SK-N-SH (cell line): ENCODE measurements around the gene RFX3. TPM values are rescaled to one million over a fixed set of nuclear protein-coding genes. Genes with fewer than 3 reads are reported as not detected.

Experiments
- CTCF ChIA-PET: fragments of 300-600, 350-600 bp; formaldehyde crosslinking; extraction: SDS; loops from one replicate; lab custom pipeline; 2021; lab: Yijun Ruan, JAX
- POLR2A ChIA-PET: fragments of 350-600 bp; sonication (Branson Sonifier 250); formaldehyde crosslinking; extraction: SDS; loops from one replicate; lab custom pipeline; 2020; ENCODE audit warnings: antibody characterized with exemption, inconsistent platforms; lab: Yijun Ruan, JAX
- DNase-seq: peaks from one replicate; pipeline ENCODE4 v3.0.0; 2012
- H2AFZ ChIP-seq: fragments of 200-600 bp; sonication (generic); 2 replicates; pipeline ENCODE4 v1.8.1; 2016; ENCODE audit warnings: antibody characterized with exemption, mild to moderate bottlenecking, low read depth
- H3F3A ChIP-seq: fragments of 200-600 bp; sonication (generic); replicated peaks from 2 replicates; pipeline ENCODE3; 2016; ENCODE audit warnings: antibody characterized with exemption, mild to moderate bottlenecking; ENCODE audit not compliant: insufficient read depth
- H3K27ac ChIP-seq, 2 experiments: fragments of 200-500 bp in 1 of 2; fragments of 200-600 bp in 1 of 2; sonication (Bioruptor generic) in 1 of 2; sonication (generic), shearing (Covaris generic) in 1 of 2; 2 replicates each; pipeline versions ENCODE4 v1.5.1 to v1.6.1; 2014 to 2016; ENCODE audit warnings: low read depth in 2 of 2, inconsistent platforms in 1 of 2, low read length in 1 of 2, mild to moderate bottlenecking in 1 of 2, mixed read lengths in 1 of 2
- H3K27me3 ChIP-seq: fragments of 200-600 bp; sonication (generic), shearing (Covaris generic); 2 replicates; pipeline ENCODE4 v1.6.1; 2016; ENCODE audit warnings: mixed run types; ENCODE audit not compliant: insufficient read depth
- H3K36me3 ChIP-seq, 2 experiments: fragments of 200-500 bp in 1 of 2; fragments of 200-600 bp in 1 of 2; sonication (Bioruptor generic) in 1 of 2; sonication (generic) in 1 of 2; replicated peaks in 1 of 2; 2 replicates each; pipeline versions ENCODE3 to v1.5.1; 2014 to 2016; ENCODE audit warnings: low read length in 1 of 2, mild to moderate bottlenecking in 1 of 2; ENCODE audit not compliant: insufficient read depth in 2 of 2, control insufficient read depth in 1 of 2
- H3K4me1 ChIP-seq, 2 experiments: fragments of 200-500 bp in 1 of 2; fragments of 200-600 bp in 1 of 2; sonication (Bioruptor generic) in 1 of 2; sonication (generic), shearing (Covaris generic) in 1 of 2; 2 replicates each; pipeline versions ENCODE4 v1.5.1 to v1.6.1; 2014 to 2016; ENCODE audit warnings: low read depth in 1 of 2, low read length in 1 of 2, mixed run types in 1 of 2; ENCODE audit not compliant: insufficient read depth in 2 of 2, control insufficient read depth in 1 of 2
- H3K4me2 ChIP-seq: fragments of 200-600 bp; sonication (generic), shearing (Covaris generic); 2 replicates; pipeline ENCODE4 v1.6.1; 2017; ENCODE audit warnings: mixed run types
- H3K4me3 ChIP-seq, 2 experiments: fragments of 200-500 bp in 1 of 2; fragments of 200-600 bp in 1 of 2; sonication (Bioruptor generic) in 1 of 2; sonication (generic), shearing (Covaris generic) in 1 of 2; 2 replicates each; pipeline versions ENCODE4 v1.5.1 to v1.8.1; 2014 to 2016; ENCODE audit warnings: low read depth in 2 of 2, inconsistent platforms in 1 of 2, low read length in 1 of 2, mild to moderate bottlenecking in 1 of 2, mixed read lengths in 1 of 2, moderate library complexity in 1 of 2
- H3K79me2 ChIP-seq: fragments of 200-600 bp; sonication (generic); 2 replicates; pipeline ENCODE4 v1.8.1; 2017; ENCODE audit warnings: mild to moderate bottlenecking; ENCODE audit not compliant: insufficient read depth
- H3K9ac ChIP-seq: fragments of 200-600 bp; sonication (generic); 2 replicates; pipeline ENCODE4 v1.6.1; 2017; ENCODE audit warnings: mixed run types
- H3K9me2 ChIP-seq: fragments of 200-600 bp; sonication (generic); 2 replicates; pipeline ENCODE4 v1.6.1; 2017; ENCODE audit warnings: mixed run types
- H3K9me3 ChIP-seq: fragments of 200-600 bp; sonication (generic); 2 replicates; pipeline ENCODE4 v1.6.1; 2017; ENCODE audit warnings: mixed run types, mild to moderate bottlenecking, moderate library complexity
- H4K20me1 ChIP-seq: fragments of 200-600 bp; sonication (generic); 2 replicates; pipeline ENCODE4 v1.6.1; 2017; ENCODE audit warnings: mild to moderate bottlenecking, mixed run types; ENCODE audit not compliant: insufficient read depth
- CHD2 ChIP-seq: fragments of 150-350 bp; IDR thresholded peaks from 2 replicates; pipeline ENCODE4 v1.6.1; 2018; ENCODE audit warnings: low read length; ENCODE audit not compliant: partially characterized antibody
- CTCF ChIP-seq: fragments of 200-600 bp; sonication (generic); IDR thresholded peaks from 2 replicates; pipeline ENCODE4 v1.6.1; 2017; ENCODE audit warnings: antibody characterized with exemption, mild to moderate bottlenecking, moderate library complexity
- EP300 ChIP-seq, 2 experiments: IDR thresholded peaks; 2 replicates each; pipeline versions ENCODE4 v1.4.0 to v1.6.1; 2012; ENCODE audit warnings: borderline replicate concordance in 1 of 2, low read depth in 1 of 2, low read length in 1 of 2
- FOXJ3 ChIP-seq: sonication (generic); formaldehyde crosslinking; IDR thresholded peaks from 2 replicates; pipeline ENCODE4 v1.5.1; 2020; ENCODE audit warnings: mild to moderate bottlenecking, missing genetic modification reagents
- FOXM1 ChIP-seq: IDR thresholded peaks from 2 replicates; pipeline ENCODE4 v1.4.0; 2012; ENCODE audit warnings: low read depth, mild to moderate bottlenecking
- GABPA ChIP-seq: IDR thresholded peaks from 2 replicates; pipeline ENCODE4 v1.4.0; 2012; ENCODE audit warnings: low read depth, mild to moderate bottlenecking
- JUND ChIP-seq: IDR thresholded peaks from 2 replicates; pipeline ENCODE4 v1.4.0; 2012
- MAX ChIP-seq: IDR thresholded peaks from 2 replicates; pipeline ENCODE4 v1.4.0; 2012; ENCODE audit warnings: low read depth
- MEF2A ChIP-seq: IDR thresholded peaks from 2 replicates; pipeline ENCODE4 v1.4.0; 2012; ENCODE audit warnings: low read depth, borderline replicate concordance
- PBX3 ChIP-seq: IDR thresholded peaks from 2 replicates; pipeline ENCODE4; 2012
- POLR2AphosphoS5 ChIP-seq: IDR thresholded peaks from 2 replicates; pipeline ENCODE4 v1.6.1; 2012; ENCODE audit warnings: low read depth, low read length
- RAD21 ChIP-seq: IDR thresholded peaks from 2 replicates; pipeline ENCODE4 v1.6.1; 2012; ENCODE audit warnings: mild to moderate bottlenecking, low read length
- RCOR1 ChIP-seq: fragments of 150-350 bp; IDR thresholded peaks from 2 replicates; pipeline ENCODE4 v1.6.1; 2017; ENCODE audit warnings: antibody characterized with exemption, low read length
- RXRA ChIP-seq: IDR thresholded peaks from 2 replicates; pipeline ENCODE4 v1.4.0; 2012; ENCODE audit warnings: low read depth, mild to moderate bottlenecking, borderline replicate concordance
- TAF1 ChIP-seq: IDR thresholded peaks from 2 replicates; pipeline ENCODE4 v1.6.1; 2012; ENCODE audit warnings: low read depth, mild to moderate bottlenecking, low read length, moderate library complexity, borderline replicate concordance
- USF1 ChIP-seq: IDR thresholded peaks from 2 replicates; pipeline ENCODE4 v1.4.0; 2012; ENCODE audit warnings: low read depth, borderline replicate concordance
- YY1 ChIP-seq: IDR thresholded peaks from 2 replicates; pipeline ENCODE4 v1.4.0; 2012; ENCODE audit warnings: low read depth, mild to moderate bottlenecking
- WGBS: methylation state at CpG from one replicate; pipeline ENCODE4 v1.1.6; 2017; ENCODE audit warnings: low lambda C conversion rate; 5-methylcytosine and 5-hydroxymethylcytosine counted together
- polyA plus RNA-seq, 3 experiments: library from polyadenylated mRNA; depleted of rRNA; stranded (reverse); fragments of >200 nt; gene quantifications; 2 replicates each; pipeline ENCODE4 v1.2.3, GENCODE V29; 2012

RFX3 gene
- polyA plus RNA-seq, 1 of the 3 experiments (the other 2 are of a cell fraction): 1.7 TPM

GRCh38 chr9:3567988-3568387 lies 42.2 kb upstream of the RFX3 start:
- CTCF ChIA-PET: interaction anchor here (1.0 to 1.4 kb wide), 2 partner anchors 9 to 327 kb away, joined by 3 to 4 read pairs; no protein-coding TSS in a partner anchor

GRCh38 chr9:3553076-3553765 lies 27.4 kb upstream of the RFX3 start:
- Histone ChIP-seq H2AFZ (no peak overlapping the region), H3K4me1 (peaks cover 0 to 3% of the 10 kb centered on the region in 2 experiments; a peak in 2 of 4 replicates), H3K9me2 (no peaks in the 10 kb centered on the region), H3K27me3 (no peaks in the 10 kb centered on the region), H3K9ac (no peak overlapping the region), H3K4me3 (no peak overlapping the region), H3K79me2 (no peaks in the 10 kb centered on the region), H3F3A (no peaks in the 10 kb centered on the region), H3K9me3 (no peaks in the 10 kb centered on the region), H3K36me3 (no peaks in the 10 kb centered on the region), H4K20me1 (no peaks in the 10 kb centered on the region), H3K4me2 (no peak overlapping the region), H3K27ac (no peak overlapping the region)
- ChIA-PET POLR2A (no interaction called here), CTCF (no interaction called here)
- no peak for DNase-seq
- TF ChIP-seq POLR2AphosphoS5 (no peak), CHD2 (no peak), JUND (no peak)
- 81% methylated on average over 3 of the region's 3 CpGs for WGBS

More at GRCh38 chr9:3567988-3568387, 42.2 kb upstream of the RFX3 start:
- H3K4me1 ChIP-seq: no peaks in the 10 kb centered on the region
- H3K9me2 ChIP-seq: no peaks in the 10 kb centered on the region
- H3K27me3 ChIP-seq: no peaks in the 10 kb centered on the region
- no peak overlapping the region for H3K4me2 ChIP-seq
- no peaks in the 10 kb centered on the region for H3F3A ChIP-seq
- H3K9me3 ChIP-seq: no peaks in the 10 kb centered on the region
- 93% methylated on average over 6 of the region's 6 CpGs for WGBS
- H2AFZ ChIP-seq: no peak overlapping the region
- TF ChIP-seq MAX (no peak), PBX3 (no peak), EP300 (IDR thresholded peaks at IDR 0.05; ENCODE audit: borderline replicate concordance in 1 of 2, low read depth in 1 of 2, low read length in 1 of 2) (no peak), RCOR1 (no peak)
- H3K9ac ChIP-seq: no peak overlapping the region
- no peak overlapping the region for H3K4me3 ChIP-seq
- H3K79me2 ChIP-seq: no peaks in the 10 kb centered on the region
- POLR2A ChIA-PET: no interaction called here
- no peaks in the 10 kb centered on the region for H3K36me3 ChIP-seq
- no peaks in the 10 kb centered on the region for H4K20me1 ChIP-seq
- no peak for DNase-seq
- H3K27ac ChIP-seq: no peak overlapping the region

GRCh38 chr9:3549225-3549624 lies 23.4 kb upstream of the RFX3 start:
- CTCF ChIA-PET: no interaction called here
- Histone ChIP-seq H3K4me1 (peaks cover 0 to 3% of the 10 kb centered on the region in 2 experiments; a peak in 2 of 4 replicates), H3K36me3 (no peaks in the 10 kb centered on the region), H3K27me3 (no peaks in the 10 kb centered on the region), H3F3A (no peaks in the 10 kb centered on the region), H3K9ac (no peak overlapping the region), H3K9me3 (no peaks in the 10 kb centered on the region), H3K4me2 (no peak overlapping the region), H3K4me3 (no peak overlapping the region), H3K27ac (no peak overlapping the region), H2AFZ (no peak overlapping the region), H3K9me2 (no peaks in the 10 kb centered on the region), H3K79me2 (no peaks in the 10 kb centered on the region), H4K20me1 (no peaks in the 10 kb centered on the region)
- POLR2A ChIA-PET: interaction anchor here (1.8 kb wide), 1 partner anchor 22 kb away, joined by 7 read pairs; no protein-coding TSS in a partner anchor
- peak; percentile 56 for DNase-seq
- no peak for TF ChIP-seq CTCF
- no peak for TF ChIP-seq MEF2A
- TF ChIP-seq USF1: no peak
- TF ChIP-seq FOXM1: no peak
- no peak for TF ChIP-seq TAF1
- TF ChIP-seq GABPA: no peak
- no peak for TF ChIP-seq YY1
- TF ChIP-seq RXRA: no peak
- peak; percentile 54 for TF ChIP-seq FOXJ3 (CRISPR knock-in tag)
- no peak for TF ChIP-seq RAD21
